ENCODE measurements around the gene HES4.

The HES4 gene

GRCh38 chr1:950268-950667 lies 49.6 kb downstream of the HES4 start:
- no peak for DNase-seq
- Histone ChIP-seq H3K9ac (ENCODE audit: low read length) (no peak overlapping the region), H3K79me2 (ENCODE audit: low read length) (peaks cover 6% of the 10 kb centered on the region), H3F3A (ENCODE audit: insufficient read depth, low read length) (no peaks in the 10 kb centered on the region), H3K4me2 (ENCODE audit: low read depth, low read length) (no peak overlapping the region), H4K20me1 (ENCODE audit: insufficient read depth, low read length) (no peaks in the 10 kb centered on the region), H3K36me3 (replicated peaks; ENCODE audit: insufficient read depth, low read length) (peaks cover 7% of the 10 kb centered on the region), H3K4me3 (ENCODE audit: low read length) (no peak overlapping the region), H2AFZ (ENCODE audit: low read length) (no peak overlapping the region), H3K9me2 (replicated peaks; ENCODE audit: insufficient read depth, low read length) (no peaks in the 10 kb centered on the region), H3K27me3 (replicated peaks; ENCODE audit: insufficient read depth, low read length) (no peaks in the 10 kb centered on the region), H3K4me1 (ENCODE audit: low read length) (peaks cover 6% of the 10 kb centered on the region), H3K9me3 (replicated peaks; ENCODE audit: insufficient read depth, low read length) (no peaks in the 10 kb centered on the region), H3K27ac (ENCODE audit: low read length) (no peak overlapping the region)
- TF ChIP-seq EZH2 (optimal IDR thresholded peaks at IDR 0.05; ENCODE audit: low read depth, low read length) (no peak), CTCF (IDR thresholded peaks at IDR 0.05; ENCODE audit: low read length) (no peak), EZH2phosphoT487 (IDR thresholded peaks at IDR 0.05; ENCODE audit: low read length) (no peak)

Data from MM.1S (cell line).